Measurements from ENCODE around the gene ARID1B. TPM values are rescaled to one million over a fixed set of nuclear protein-coding genes. Genes with fewer than 3 reads are reported as not detected.

Gene ARID1B
- total RNA-seq, 1 donor from 2014 or later = 62.1 TPM

- H2AFZ ChIP-seq (replicated peaks) = no peak overlapping the region
- no peak for TF ChIP-seq EZH2phosphoT487 (IDR thresholded peaks at IDR 0.05)
- no peak for TF ChIP-seq CTCF (IDR thresholded peaks at IDR 0.05)
- TF ChIP-seq EZH2 (IDR thresholded peaks at IDR 0.05) = no peak
- H3F3A ChIP-seq (ENCODE audit: low read depth) = peaks cover 27% of the 10 kb centered on the region
- Mint-ChIP-seq H3K36me3 (peaks cover 13% of the 10 kb centered on the region), H3K27ac (no peak overlapping the region), H3K9me3 (no peaks in the 10 kb centered on the region), H3K27me3 (ENCODE audit: insufficient read depth, low read depth) (no peaks in the 10 kb centered on the region), H3K4me1 (peaks cover 58% of the 10 kb centered on the region), H3K4me3 (no peak overlapping the region)
- peaks cover 49% of the 10 kb centered on the region for H3K4me1 ChIP-seq
- peaks cover 14% of the 10 kb centered on the region for H3K79me2 ChIP-seq (ENCODE audit: low read depth)
- H3K4me3 ChIP-seq = no peak overlapping the region
- no peaks in the 10 kb centered on the region for H3K9me3 ChIP-seq (ENCODE audit: low read depth)
- H4K20me1 ChIP-seq (ENCODE audit: low read depth) = peaks cover 45% of the 10 kb centered on the region
- no peak overlapping the region for H3K27ac ChIP-seq
- H3K36me3 ChIP-seq = no peaks in the 10 kb centered on the region
- no peak overlapping the region for H3K4me2 ChIP-seq
- H3K9ac ChIP-seq = no peak overlapping the region
- H3K27me3 ChIP-seq = no peaks in the 10 kb centered on the region
- no peak for DNase-seq (ENCODE audit: low spot score)
Observed at GRCh38 chr6:157098999-157099398, 321.8 kb downstream of the ARID1B start.

- H3K4me1 Mint-ChIP-seq = peaks cover 51% of the 10 kb centered on the region
- Histone ChIP-seq H3K36me3 (no peaks in the 10 kb centered on the region), H3K9ac (no peak overlapping the region), H2AFZ (replicated peaks) (no peak overlapping the region), H3K27me3 (no peaks in the 10 kb centered on the region), H3K4me2 (no peak overlapping the region), H3K79me2 (ENCODE audit: low read depth) (peaks cover 11% of the 10 kb centered on the region), H3F3A (ENCODE audit: low read depth) (peaks cover 25% of the 10 kb centered on the region), H3K4me3 (no peak overlapping the region), H3K9me3 (ENCODE audit: low read depth) (no peaks in the 10 kb centered on the region), H4K20me1 (ENCODE audit: low read depth) (peaks cover 43% of the 10 kb centered on the region), H3K4me1 (peaks cover 43% of the 10 kb centered on the region), H3K27ac (no peak overlapping the region)
- peaks cover 13% of the 10 kb centered on the region for H3K36me3 Mint-ChIP-seq
- no peaks in the 10 kb centered on the region for H3K27me3 Mint-ChIP-seq (ENCODE audit: insufficient read depth, low read depth)
- TF ChIP-seq EZH2phosphoT487 (IDR thresholded peaks at IDR 0.05) (no peak), EZH2 (IDR thresholded peaks at IDR 0.05) (no peak)
- no peaks in the 10 kb centered on the region for H3K9me3 Mint-ChIP-seq
- no peak overlapping the region for H3K27ac Mint-ChIP-seq
- no peak overlapping the region for H3K4me3 Mint-ChIP-seq
- no peak for DNase-seq (ENCODE audit: low spot score)
Observed at GRCh38 chr6:157099912-157100593, 322.9 kb downstream of the ARID1B start.

- Mint-ChIP-seq H3K27me3 (ENCODE audit: insufficient read depth, low read depth) (no peaks in the 10 kb centered on the region), H3K36me3 (peaks cover 15% of the 10 kb centered on the region), H3K27ac (no peak overlapping the region), H3K4me3 (no peak overlapping the region), H3K4me1 (peaks cover 43% of the 10 kb centered on the region), H3K9me3 (no peaks in the 10 kb centered on the region)
- no peak for DNase-seq (ENCODE audit: low spot score)
- peaks cover 37% of the 10 kb centered on the region for H3K4me1 ChIP-seq
- peaks cover 6% of the 10 kb centered on the region for H3K79me2 ChIP-seq (ENCODE audit: low read depth)
- no peak overlapping the region for H3K9ac ChIP-seq
- peaks cover 22% of the 10 kb centered on the region for H3F3A ChIP-seq (ENCODE audit: low read depth)
- no peaks in the 10 kb centered on the region for H3K27me3 ChIP-seq
- no peak overlapping the region for H3K4me2 ChIP-seq
- TF ChIP-seq CTCF (IDR thresholded peaks at IDR 0.05) = no peak
- no peak for TF ChIP-seq EZH2phosphoT487 (IDR thresholded peaks at IDR 0.05)
- TF ChIP-seq EZH2 (IDR thresholded peaks at IDR 0.05) = no peak
- H3K27ac ChIP-seq = no peak overlapping the region
- H3K36me3 ChIP-seq = no peaks in the 10 kb centered on the region
- H3K4me3 ChIP-seq = no peak overlapping the region
- H2AFZ ChIP-seq (replicated peaks) = no peak overlapping the region
- H3K9me3 ChIP-seq (ENCODE audit: low read depth) = no peaks in the 10 kb centered on the region
- H4K20me1 ChIP-seq (ENCODE audit: low read depth) = peaks cover 33% of the 10 kb centered on the region
Observed at GRCh38 chr6:157101166-157101565, 324.0 kb downstream of the ARID1B start.

GRCh38 chr6:157104803-157105202 lies 327.6 kb downstream of the ARID1B start:
- H4K20me1 ChIP-seq (ENCODE audit: low read depth) = peaks cover 5% of the 10 kb centered on the region
- H3K9me3 ChIP-seq (ENCODE audit: low read depth) = no peaks in the 10 kb centered on the region
- H3K4me3 Mint-ChIP-seq = no peak overlapping the region
- H3K27ac Mint-ChIP-seq = no peak overlapping the region
- no peak for DNase-seq (ENCODE audit: low spot score)
- H2AFZ ChIP-seq (replicated peaks) = no peak overlapping the region
- no peaks in the 10 kb centered on the region for H3K27me3 Mint-ChIP-seq (ENCODE audit: insufficient read depth, low read depth)
- no peaks in the 10 kb centered on the region for H3K9me3 Mint-ChIP-seq
- no peak overlapping the region for H3K4me2 ChIP-seq
- H3K4me1 Mint-ChIP-seq = peaks cover 16% of the 10 kb centered on the region
- H3K27me3 ChIP-seq = no peaks in the 10 kb centered on the region
- no peaks in the 10 kb centered on the region for H3K36me3 ChIP-seq
- no peak overlapping the region for H3K9ac ChIP-seq
- peaks cover 11% of the 10 kb centered on the region for H3K4me1 ChIP-seq
- peaks cover 3% of the 10 kb centered on the region for H3K79me2 ChIP-seq (ENCODE audit: low read depth)
- H3K27ac ChIP-seq = no peak overlapping the region
- no peaks in the 10 kb centered on the region for H3F3A ChIP-seq (ENCODE audit: low read depth)
- H3K36me3 Mint-ChIP-seq = peaks cover 15% of the 10 kb centered on the region
- no peak for TF ChIP-seq EZH2phosphoT487 (IDR thresholded peaks at IDR 0.05)
- TF ChIP-seq EZH2 (IDR thresholded peaks at IDR 0.05) = no peak
- no peak for TF ChIP-seq CTCF (IDR thresholded peaks at IDR 0.05)
- no peak overlapping the region for H3K4me3 ChIP-seq

All from neural progenitor cell (in vitro differentiated cells).